ENCODE data around the gene PRDM12.

Gene PRDM12

DNA sequence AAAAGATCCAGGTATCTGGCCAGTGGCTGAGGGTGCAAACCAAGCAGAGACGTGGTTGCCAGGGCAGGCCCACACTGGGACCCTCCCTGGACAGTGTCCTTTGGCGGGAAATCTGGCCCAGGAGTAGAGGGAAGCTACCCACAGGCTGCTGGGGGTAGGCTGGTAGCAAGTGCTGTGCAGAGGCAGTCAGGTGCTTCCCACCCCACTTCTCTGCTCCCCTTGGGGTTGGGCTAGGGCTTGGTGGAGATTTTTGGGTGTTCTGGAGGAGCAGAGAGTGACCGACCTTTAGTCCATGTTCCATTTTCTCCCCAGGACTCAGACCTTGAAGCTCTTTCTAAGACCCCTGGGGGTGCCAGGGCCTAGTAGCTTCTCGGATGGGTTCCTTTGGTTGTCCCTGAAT, 5.6 kb downstream of the PRDM12 start:
- no peak for DNase-seq (ENCODE audit: low read depth)
- TF ChIP-seq, protein P1, sequence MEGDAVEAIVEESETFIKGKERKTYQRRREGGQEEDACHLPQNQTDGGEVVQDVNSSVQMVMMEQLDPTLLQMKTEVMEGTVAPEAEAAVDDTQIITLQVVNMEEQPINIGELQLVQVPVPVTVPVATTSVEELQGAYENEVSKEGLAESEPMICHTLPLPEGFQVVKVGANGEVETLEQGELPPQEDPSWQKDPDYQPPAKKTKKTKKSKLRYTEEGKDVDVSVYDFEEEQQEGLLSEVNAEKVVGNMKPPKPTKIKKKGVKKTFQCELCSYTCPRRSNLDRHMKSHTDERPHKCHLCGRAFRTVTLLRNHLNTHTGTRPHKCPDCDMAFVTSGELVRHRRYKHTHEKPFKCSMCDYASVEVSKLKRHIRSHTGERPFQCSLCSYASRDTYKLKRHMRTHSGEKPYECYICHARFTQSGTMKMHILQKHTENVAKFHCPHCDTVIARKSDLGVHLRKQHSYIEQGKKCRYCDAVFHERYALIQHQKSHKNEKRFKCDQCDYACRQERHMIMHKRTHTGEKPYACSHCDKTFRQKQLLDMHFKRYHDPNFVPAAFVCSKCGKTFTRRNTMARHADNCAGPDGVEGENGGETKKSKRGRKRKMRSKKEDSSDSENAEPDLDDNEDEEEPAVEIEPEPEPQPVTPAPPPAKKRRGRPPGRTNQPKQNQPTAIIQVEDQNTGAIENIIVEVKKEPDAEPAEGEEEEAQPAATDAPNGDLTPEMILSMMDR (IDR thresholded peaks at IDR 0.05; ENCODE audit: low read depth, low read length, missing control alignments), result no peak
- no peak overlapping the region for H3K4me3 ChIP-seq (ENCODE audit: low read depth, low read length)

- no peak for DNase-seq (ENCODE audit: low read depth)
- H3K4me3 ChIP-seq (ENCODE audit: low read depth, low read length), result no peak overlapping the region
- TF ChIP-seq, protein P1 (IDR thresholded peaks at IDR 0.05; ENCODE audit: low read depth, low read length, missing control alignments), result no peak
These were observed 6.2 kb downstream of the PRDM12 start for GRCh38 chr9:130670644-130671043.

DNA sequence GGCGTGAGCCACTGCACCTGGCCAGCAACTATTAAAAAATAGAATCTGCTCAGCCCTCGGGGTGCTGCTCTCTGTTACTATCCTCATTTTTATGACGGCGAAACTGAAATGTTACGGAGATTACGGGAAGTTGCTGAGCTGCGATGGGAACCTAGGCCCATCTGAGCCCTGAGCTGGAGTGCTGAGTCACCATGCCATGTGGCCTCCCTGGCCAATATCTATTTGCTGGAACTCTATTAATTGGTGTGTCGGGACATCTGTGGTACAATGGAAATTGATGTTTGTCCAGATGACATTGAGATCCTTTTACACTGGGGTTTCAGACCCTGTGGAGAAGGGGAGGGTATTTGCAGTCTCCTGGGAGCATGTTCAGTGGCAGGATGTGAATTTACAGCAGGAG, 8.1 kb downstream of the PRDM12 start:
- no peak for DNase-seq (ENCODE audit: low read depth)
- TF ChIP-seq, protein P1 (IDR thresholded peaks at IDR 0.05; ENCODE audit: low read depth, low read length, missing control alignments), result no peak
- no peak overlapping the region for H3K4me3 ChIP-seq (ENCODE audit: low read depth, low read length)

DNA sequence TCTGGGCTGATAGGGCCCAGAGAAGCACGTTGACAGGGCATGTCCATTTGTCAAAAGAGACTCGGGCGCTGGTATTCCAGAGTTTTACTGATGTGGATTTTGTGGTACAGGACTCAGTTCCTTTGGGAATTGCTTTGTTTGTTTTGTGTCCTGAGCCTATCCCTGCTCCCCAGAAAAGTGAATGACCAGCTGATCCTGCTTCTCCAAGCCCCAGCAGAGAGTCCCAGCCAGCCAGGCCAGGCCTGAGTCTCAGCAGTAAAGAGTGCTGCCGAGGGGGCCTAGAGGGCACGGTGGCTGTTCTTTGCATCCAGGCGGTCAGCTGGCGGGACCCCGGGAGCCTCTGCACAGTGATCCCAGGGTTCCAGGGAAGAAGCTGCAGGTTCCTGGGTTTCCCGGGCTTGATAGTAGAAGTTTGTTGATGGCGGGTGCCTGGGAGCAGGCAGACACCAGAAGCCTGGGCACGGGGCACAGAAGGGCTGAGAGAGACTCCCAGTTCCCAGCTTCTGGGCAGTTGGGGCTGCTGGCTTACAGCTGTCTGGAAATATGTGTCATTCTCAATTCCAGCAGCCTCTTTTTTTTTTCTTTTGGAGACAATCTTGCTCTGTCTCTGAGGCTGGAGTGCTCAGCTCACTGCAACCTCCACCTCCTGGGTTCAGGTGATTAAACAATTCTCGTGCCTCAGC, 8.7 kb downstream of the PRDM12 start:
- TF ChIP-seq, protein P1 (IDR thresholded peaks at IDR 0.05; ENCODE audit: low read depth, low read length, missing control alignments), result no peak
- no peak for DNase-seq (ENCODE audit: low read depth)
- no peak overlapping the region for H3K4me3 ChIP-seq (ENCODE audit: low read depth, low read length)

- TF ChIP-seq, protein P1 (IDR thresholded peaks at IDR 0.05; ENCODE audit: low read depth, low read length, missing control alignments), result no peak
- no peak overlapping the region for H3K4me3 ChIP-seq (ENCODE audit: low read depth, low read length)
- DNase-seq (ENCODE audit: low read depth), result no peak
These were observed 11.0 kb downstream of the PRDM12 start for GRCh38 chr9:130675396-130675795.

DNA sequence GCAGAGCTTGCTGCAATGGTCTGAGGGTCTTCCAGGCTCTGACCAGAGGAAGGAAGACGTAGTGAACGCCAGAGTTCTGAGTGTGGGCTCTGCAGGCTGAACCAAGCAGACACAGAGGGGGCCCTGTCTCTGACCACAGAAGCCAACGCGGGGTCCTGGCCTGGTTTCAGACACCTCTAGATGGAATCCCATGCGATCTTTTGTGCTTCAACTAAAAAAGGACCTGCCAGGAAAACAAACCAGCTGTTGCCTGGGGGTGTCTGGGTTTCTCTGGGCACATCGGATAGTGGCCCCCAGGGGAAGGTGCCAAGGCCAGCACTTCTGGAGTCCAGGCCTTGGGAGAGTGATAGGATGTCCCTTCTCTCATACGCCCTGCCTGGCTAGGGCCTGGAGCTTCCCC, 12.9 kb downstream of the PRDM12 start:
- DNase-seq (ENCODE audit: low read depth), result no peak
- TF ChIP-seq, protein P1 (IDR thresholded peaks at IDR 0.05; ENCODE audit: low read depth, low read length, missing control alignments), result no peak
- H3K4me3 ChIP-seq (ENCODE audit: low read depth, low read length), result no peak overlapping the region
